Measurements from ENCODE around the gene UHRF2.

GRCh38 chr9:6367128-6367890 lies 45.7 kb upstream of the UHRF2 start:
- TF ChIP-seq CTCF (conservative IDR thresholded peaks at IDR 0.05; ENCODE audit: low read depth, low read length) (no peak), EZH2phosphoT487 (IDR thresholded peaks at IDR 0.05; ENCODE audit: borderline replicate concordance, low read length) (no peak), EZH2 (IDR thresholded peaks at IDR 0.05; ENCODE audit: low read length, unreplicated experiment) (no peak)
